BE2C (cell line): ENCODE measurements around the gene IGSF11. TPM values are rescaled to one million over a fixed set of nuclear protein-coding genes. Genes with fewer than 3 reads are reported as not detected.
"Not testable (repeated sequence)": the region's sequence is repeated elsewhere in the genome, so short reads cannot be mapped to it uniquely, and the experiment has no call there.

ENCODE experiments used
- DNase-seq: peaks from one replicate; pipeline ENCODE4 v3.0.0-alpha.2; 2020
- H3K27me3 ChIP-seq: fragments of 250-450 bp; sonication (Bioruptor Pico); 2 replicates; pipeline ENCODE4 v1.5.1; 2020; ENCODE audit warnings: mild to moderate bottlenecking
- H3K36me3 ChIP-seq: fragments of 250-450 bp; sonication (Bioruptor Pico); 2 replicates; pipeline ENCODE4 v1.5.1; 2020; ENCODE audit warnings: mild to moderate bottlenecking
- H3K4me1 ChIP-seq: fragments of 250-450 bp; sonication (Bioruptor Pico); 2 replicates; pipeline ENCODE4 v1.5.1; 2020
- H3K4me3 ChIP-seq: 2 replicates; pipeline ENCODE4 v1.5.1; 2011; ENCODE audit warnings: low read depth, low read length
- H3K9me3 ChIP-seq: fragments of 250-450 bp; sonication (Bioruptor Pico); 2 replicates; pipeline ENCODE4 v1.5.1; 2020
- CTCF ChIP-seq: IDR thresholded peaks from 2 replicates; pipeline ENCODE4 v1.5.1; 2012; ENCODE audit warnings: mild to moderate bottlenecking, low read depth, low read length
- polyA plus RNA-seq: library from polyadenylated mRNA; unstranded; fragments of >200 nt; gene quantifications from one replicate; pipeline ENCODE4 v1.2.1, GENCODE V29; 2012; ENCODE audit warnings: low read depth, missing spikeins; ENCODE audit not compliant: insufficient read length, insufficient read depth

Gene IGSF11
- not detected for polyA plus RNA-seq

GRCh38 chr3:119034256-119035013 lies at the start of gene IGSF11:
TSS of gene IGSF11 (minus strand) at chr3:119034846. CDS start at chr3:119034582, 264 bp downstream.
- H3K9me3 ChIP-seq: no peaks in the 10 kb centered on the region
- no peaks in the 10 kb centered on the region for H3K36me3 ChIP-seq
- H3K4me1 ChIP-seq: no peaks in the 10 kb centered on the region; the same call in 1 of the 2 replicates
- TF ChIP-seq CTCF: peak; percentile 32
- H3K4me3 ChIP-seq: peak within 1 kb of the TSS; percentile 53
- H3K27me3 ChIP-seq: peaks cover 75% of the 10 kb centered on the region
- peak; percentile 85 for DNase-seq

GRCh38 chr3:119080364-119080763 lies 45.7 kb upstream of the IGSF11 start:
- H3K4me1 ChIP-seq: no peaks in the 10 kb centered on the region
- TF ChIP-seq CTCF: no peak
- H3K27me3 ChIP-seq: peaks cover 6% of the 10 kb centered on the region; the same call in 1 of the 2 replicates
- no peaks in the 10 kb centered on the region for H3K36me3 ChIP-seq
- H3K9me3 ChIP-seq: no peaks in the 10 kb centered on the region
- H3K4me3 ChIP-seq: no peak overlapping the region
- DNase-seq: no peak

GRCh38 chr3:119073258-119074001 lies 38.8 kb upstream of the IGSF11 start:
- Histone ChIP-seq H3K4me1 (no peaks in the 10 kb centered on the region), H3K36me3 (no peaks in the 10 kb centered on the region), H3K9me3 (no peaks in the 10 kb centered on the region), H3K27me3 (no peaks in the 10 kb centered on the region), H3K4me3 (no peak overlapping the region)
- TF ChIP-seq CTCF: no peak
- peak; percentile 4 for DNase-seq

- H3K4me3 ChIP-seq, H3K27me3 ChIP-seq, H3K9me3 ChIP-seq, H3K36me3 ChIP-seq, H3K4me1 ChIP-seq, DNase-seq: not testable (repeated sequence)
These were observed 37.8 kb upstream of the IGSF11 start for GRCh38 chr3:119072451-119072850.

GRCh38 chr3:119069725-119070124 lies 35.1 kb upstream of the IGSF11 start:
- H3K36me3 ChIP-seq: no peaks in the 10 kb centered on the region
- peaks cover 7% of the 10 kb centered on the region for H3K27me3 ChIP-seq
- H3K4me3 ChIP-seq: no peak overlapping the region
- no peak for TF ChIP-seq CTCF
- no peaks in the 10 kb centered on the region for H3K4me1 ChIP-seq
- DNase-seq: no peak
- H3K9me3 ChIP-seq: no peaks in the 10 kb centered on the region

- no peak for DNase-seq
- no peaks in the 10 kb centered on the region for H3K36me3 ChIP-seq
- H3K27me3 ChIP-seq: peaks cover 39% of the 10 kb centered on the region
- no peaks in the 10 kb centered on the region for H3K4me1 ChIP-seq
- TF ChIP-seq CTCF: no peak
- no peak overlapping the region for H3K4me3 ChIP-seq
- no peaks in the 10 kb centered on the region for H3K9me3 ChIP-seq
These were observed 28.8 kb upstream of the IGSF11 start for GRCh38 chr3:119063471-119063870.
